ENCODE results near the gene WHRN.

Gene WHRN

GRCh38 chr9:114473447-114473801 is 31.8 kb downstream of the WHRN start:
- H3K27ac ChIP-seq (ENCODE audit: insufficient read depth, low read length, poor library complexity, severe bottlenecking), result no peak overlapping the region
- peaks cover 6% of the 10 kb centered on the region for H3K4me1 ChIP-seq (ENCODE audit: control insufficient read depth, insufficient read depth, low read length, poor library complexity, severe bottlenecking)
- no peak overlapping the region for H3K4me3 ChIP-seq (ENCODE audit: insufficient read depth, low read depth, low read length, poor library complexity, severe bottlenecking)
- no peaks in the 10 kb centered on the region for H3K36me3 ChIP-seq (ENCODE audit: control insufficient read depth, insufficient read depth, low read length)
- DNase-seq, result no peak
- no peaks in the 10 kb centered on the region for H3K9me3 ChIP-seq (ENCODE audit: control insufficient read depth, low read length)
- H3K27me3 ChIP-seq (replicated peaks; ENCODE audit: control insufficient read depth, insufficient read depth, low read length, poor library complexity, severe bottlenecking), result no peaks in the 10 kb centered on the region

- H3K4me3 ChIP-seq (ENCODE audit: insufficient read depth, low read depth, low read length, poor library complexity, severe bottlenecking), result no peak overlapping the region
- no peak for DNase-seq
- peaks cover 6% of the 10 kb centered on the region for H3K4me1 ChIP-seq (ENCODE audit: control insufficient read depth, insufficient read depth, low read length, poor library complexity, severe bottlenecking)
- H3K27ac ChIP-seq (ENCODE audit: insufficient read depth, low read length, poor library complexity, severe bottlenecking), result no peak overlapping the region
- no peaks in the 10 kb centered on the region for H3K9me3 ChIP-seq (ENCODE audit: control insufficient read depth, low read length)
- H3K27me3 ChIP-seq (replicated peaks; ENCODE audit: control insufficient read depth, insufficient read depth, low read length, poor library complexity, severe bottlenecking), result no peaks in the 10 kb centered on the region
- no peaks in the 10 kb centered on the region for H3K36me3 ChIP-seq (ENCODE audit: control insufficient read depth, insufficient read depth, low read length)
Observed at GRCh38 chr9:114472765-114473446, 32.4 kb downstream of the WHRN start.

GRCh38 chr9:114471157-114471556 is 34.1 kb downstream of the WHRN start:
- Histone ChIP-seq H3K4me3 (ENCODE audit: insufficient read depth, low read depth, low read length, poor library complexity, severe bottlenecking) (no peak overlapping the region), H3K27me3 (replicated peaks; ENCODE audit: control insufficient read depth, insufficient read depth, low read length, poor library complexity, severe bottlenecking) (no peaks in the 10 kb centered on the region), H3K4me1 (ENCODE audit: control insufficient read depth, insufficient read depth, low read length, poor library complexity, severe bottlenecking) (peaks cover 6% of the 10 kb centered on the region), H3K36me3 (ENCODE audit: control insufficient read depth, insufficient read depth, low read length) (no peaks in the 10 kb centered on the region), H3K27ac (ENCODE audit: insufficient read depth, low read length, poor library complexity, severe bottlenecking) (no peak overlapping the region), H3K9me3 (ENCODE audit: control insufficient read depth, low read length) (no peaks in the 10 kb centered on the region)
- DNase-seq, result no peak

- H3K27me3 ChIP-seq (replicated peaks; ENCODE audit: control insufficient read depth, insufficient read depth, low read length, poor library complexity, severe bottlenecking), result no peaks in the 10 kb centered on the region
- DNase-seq, result no peak
Observed at GRCh38 chr9:114470581-114470980, 34.7 kb downstream of the WHRN start.

GRCh38 chr9:114470121-114470520 is 35.2 kb downstream of the WHRN start:
- H3K27ac ChIP-seq (ENCODE audit: insufficient read depth, low read length, poor library complexity, severe bottlenecking), result no peak overlapping the region
- H3K36me3 ChIP-seq (ENCODE audit: control insufficient read depth, insufficient read depth, low read length), result no peaks in the 10 kb centered on the region
- H3K4me3 ChIP-seq (ENCODE audit: insufficient read depth, low read depth, low read length, poor library complexity, severe bottlenecking), result no peak overlapping the region
- no peaks in the 10 kb centered on the region for H3K4me1 ChIP-seq (ENCODE audit: control insufficient read depth, insufficient read depth, low read length, poor library complexity, severe bottlenecking)
- H3K27me3 ChIP-seq (replicated peaks; ENCODE audit: control insufficient read depth, insufficient read depth, low read length, poor library complexity, severe bottlenecking), result no peaks in the 10 kb centered on the region
- H3K9me3 ChIP-seq (ENCODE audit: control insufficient read depth, low read length), result no peaks in the 10 kb centered on the region
- DNase-seq, result no peak

More at GRCh38 chr9:114470581-114470980, 34.7 kb downstream of the WHRN start:
- H3K36me3 ChIP-seq (ENCODE audit: control insufficient read depth, insufficient read depth, low read length), result no peaks in the 10 kb centered on the region
- H3K9me3 ChIP-seq (ENCODE audit: control insufficient read depth, low read length), result no peaks in the 10 kb centered on the region
- no peak overlapping the region for H3K4me3 ChIP-seq (ENCODE audit: insufficient read depth, low read depth, low read length, poor library complexity, severe bottlenecking)
- H3K4me1 ChIP-seq (ENCODE audit: control insufficient read depth, insufficient read depth, low read length, poor library complexity, severe bottlenecking), result peaks cover 4% of the 10 kb centered on the region
- H3K27ac ChIP-seq (ENCODE audit: insufficient read depth, low read length, poor library complexity, severe bottlenecking), result no peak overlapping the region

GRCh38 chr9:114469091-114469853 is 36.0 kb downstream of the WHRN start:
- Histone ChIP-seq H3K27me3 (replicated peaks; ENCODE audit: control insufficient read depth, insufficient read depth, low read length, poor library complexity, severe bottlenecking) (no peaks in the 10 kb centered on the region), H3K36me3 (ENCODE audit: control insufficient read depth, insufficient read depth, low read length) (no peaks in the 10 kb centered on the region), H3K27ac (ENCODE audit: insufficient read depth, low read length, poor library complexity, severe bottlenecking) (no peak overlapping the region), H3K4me1 (ENCODE audit: control insufficient read depth, insufficient read depth, low read length, poor library complexity, severe bottlenecking) (no peaks in the 10 kb centered on the region), H3K9me3 (ENCODE audit: control insufficient read depth, low read length) (no peaks in the 10 kb centered on the region), H3K4me3 (ENCODE audit: insufficient read depth, low read depth, low read length, poor library complexity, severe bottlenecking) (no peak overlapping the region)
- no peak for DNase-seq

- Histone ChIP-seq H3K4me1 (ENCODE audit: control insufficient read depth, insufficient read depth, low read length, poor library complexity, severe bottlenecking) (no peaks in the 10 kb centered on the region), H3K4me3 (ENCODE audit: insufficient read depth, low read depth, low read length, poor library complexity, severe bottlenecking) (no peak overlapping the region), H3K36me3 (ENCODE audit: control insufficient read depth, insufficient read depth, low read length) (no peaks in the 10 kb centered on the region), H3K27me3 (replicated peaks; ENCODE audit: control insufficient read depth, insufficient read depth, low read length, poor library complexity, severe bottlenecking) (no peaks in the 10 kb centered on the region), H3K9me3 (ENCODE audit: control insufficient read depth, low read length) (no peaks in the 10 kb centered on the region), H3K27ac (ENCODE audit: insufficient read depth, low read length, poor library complexity, severe bottlenecking) (no peak overlapping the region)
- no peak for DNase-seq
Observed at GRCh38 chr9:114467910-114468309, 37.4 kb downstream of the WHRN start.

- no peak overlapping the region for H3K4me3 ChIP-seq (ENCODE audit: insufficient read depth, low read depth, low read length, poor library complexity, severe bottlenecking)
- DNase-seq, result no peak
- H3K27me3 ChIP-seq (replicated peaks; ENCODE audit: control insufficient read depth, insufficient read depth, low read length, poor library complexity, severe bottlenecking), result no peaks in the 10 kb centered on the region
- no peaks in the 10 kb centered on the region for H3K9me3 ChIP-seq (ENCODE audit: control insufficient read depth, low read length)
- no peak overlapping the region for H3K27ac ChIP-seq (ENCODE audit: insufficient read depth, low read length, poor library complexity, severe bottlenecking)
- H3K36me3 ChIP-seq (ENCODE audit: control insufficient read depth, insufficient read depth, low read length), result no peaks in the 10 kb centered on the region
- no peaks in the 10 kb centered on the region for H3K4me1 ChIP-seq (ENCODE audit: control insufficient read depth, insufficient read depth, low read length, poor library complexity, severe bottlenecking)
Observed at GRCh38 chr9:114467226-114467750, 38.0 kb downstream of the WHRN start.

GRCh38 chr9:114465906-114466900 is 39.1 kb downstream of the WHRN start:
- no peaks in the 10 kb centered on the region for H3K4me1 ChIP-seq (ENCODE audit: control insufficient read depth, insufficient read depth, low read length, poor library complexity, severe bottlenecking)
- H3K27ac ChIP-seq (ENCODE audit: insufficient read depth, low read length, poor library complexity, severe bottlenecking), result no peak overlapping the region
- H3K36me3 ChIP-seq (ENCODE audit: control insufficient read depth, insufficient read depth, low read length), result no peaks in the 10 kb centered on the region
- no peak overlapping the region for H3K4me3 ChIP-seq (ENCODE audit: insufficient read depth, low read depth, low read length, poor library complexity, severe bottlenecking)
- no peak for DNase-seq
- no peaks in the 10 kb centered on the region for H3K9me3 ChIP-seq (ENCODE audit: control insufficient read depth, low read length)
- H3K27me3 ChIP-seq (replicated peaks; ENCODE audit: control insufficient read depth, insufficient read depth, low read length, poor library complexity, severe bottlenecking), result no peaks in the 10 kb centered on the region

Data from effector memory CD4-positive, alpha-beta T cell (primary cell).